ENCODE data around the gene NHLH1. TPM values are rescaled to one million over a fixed set of nuclear protein-coding genes. Genes with fewer than 3 reads are reported as not detected.

Gene NHLH1
- total and polyA plus RNA-seq, 4 donors: 1.4 to 5.2 (median 3.4) TPM

GRCh38 chr1:160415696-160416290 lies 48.9 kb downstream of the NHLH1 start:
- Histone ChIP-seq H3K36me3 (ENCODE audit: control insufficient read depth, insufficient read depth, low read length) (peaks cover 58% of the 10 kb centered on the region), H3K9me3 (ENCODE audit: control insufficient read depth, insufficient read depth, low read length) (no peaks in the 10 kb centered on the region), H3K4me3 (ENCODE audit: low read depth, low read length) (no peak overlapping the region), H3K27ac (ENCODE audit: low read depth, low read length) (no peak overlapping the region), H3K4me1 (ENCODE audit: control insufficient read depth, insufficient read depth, low read length) (peaks cover 24% of the 10 kb centered on the region), H3K27me3 (ENCODE audit: control insufficient read depth, insufficient read depth, low read length) (no peaks in the 10 kb centered on the region)
- 92% methylated on average over 29 of the region's 29 CpGs for WGBS (ENCODE audit: insufficient coverage)
- DNase-seq (ENCODE audit: low read depth in 4 of 6, low spot score in 6 of 6): no peak

DNA sequence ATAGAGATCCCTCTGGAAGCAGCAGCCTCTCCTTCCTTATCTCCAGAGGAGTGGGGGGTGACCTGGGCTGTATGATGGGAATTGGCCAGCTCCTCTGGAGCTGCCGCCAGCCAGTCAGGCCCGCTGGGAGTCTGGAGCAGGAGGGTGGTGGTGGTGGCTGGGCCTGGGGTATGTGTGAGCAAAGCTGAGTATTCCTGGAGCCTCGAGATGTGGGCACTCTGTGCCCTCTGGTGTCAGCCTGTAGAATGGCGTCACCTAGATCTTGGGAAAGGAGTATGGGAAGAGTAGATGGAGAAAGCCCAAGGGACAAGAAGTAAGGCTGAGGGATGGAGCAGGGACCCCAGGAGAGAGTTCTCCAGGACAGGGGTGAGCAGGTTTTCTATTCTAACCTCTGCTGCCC lies 49.5 kb downstream of the NHLH1 start:
- Histone ChIP-seq H3K27me3 (ENCODE audit: control insufficient read depth, insufficient read depth, low read length) (no peaks in the 10 kb centered on the region), H3K4me3 (ENCODE audit: low read depth, low read length) (no peak overlapping the region), H3K36me3 (ENCODE audit: control insufficient read depth, insufficient read depth, low read length) (peaks cover 63% of the 10 kb centered on the region), H3K9me3 (ENCODE audit: control insufficient read depth, insufficient read depth, low read length) (no peaks in the 10 kb centered on the region), H3K4me1 (ENCODE audit: control insufficient read depth, insufficient read depth, low read length) (peaks cover 19% of the 10 kb centered on the region), H3K27ac (ENCODE audit: low read depth, low read length) (no peak overlapping the region)
- peak in 2 of 6 donors; percentile 53 to 55 for DNase-seq (ENCODE audit: low read depth in 4 of 6, low spot score in 6 of 6)
- 36% methylated on average over 4 of the region's 4 CpGs for WGBS (ENCODE audit: insufficient coverage)

DNA sequence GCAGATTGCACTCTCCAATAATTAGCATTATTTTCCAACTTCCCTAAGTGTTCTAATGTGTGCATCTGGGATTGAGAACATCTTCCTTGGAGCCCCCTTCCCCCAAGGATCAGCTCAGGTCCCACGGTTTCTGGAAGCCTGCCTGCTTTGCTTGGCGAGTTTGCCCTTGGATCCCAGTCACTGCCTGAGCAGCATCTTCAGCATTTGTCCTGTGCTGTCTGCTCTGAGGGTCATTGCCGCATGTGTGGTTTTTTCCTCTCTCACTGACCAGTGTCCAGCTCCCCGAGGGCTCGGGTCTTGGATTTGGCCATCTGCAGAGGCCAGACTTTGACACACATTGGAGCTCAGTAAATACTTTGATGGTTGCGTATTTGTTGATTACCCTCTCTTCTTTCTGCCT lies 51.6 kb downstream of the NHLH1 start:
- Histone ChIP-seq H3K4me3 (ENCODE audit: low read depth, low read length) (no peak overlapping the region), H3K27ac (ENCODE audit: low read depth, low read length) (no peak overlapping the region), H3K4me1 (ENCODE audit: control insufficient read depth, insufficient read depth, low read length) (peaks cover 14% of the 10 kb centered on the region), H3K36me3 (ENCODE audit: control insufficient read depth, insufficient read depth, low read length) (peaks cover 73% of the 10 kb centered on the region), H3K27me3 (ENCODE audit: control insufficient read depth, insufficient read depth, low read length) (no peaks in the 10 kb centered on the region), H3K9me3 (ENCODE audit: control insufficient read depth, insufficient read depth, low read length) (no peaks in the 10 kb centered on the region)
- WGBS (ENCODE audit: insufficient coverage): 56% methylated on average over 2 of the region's 6 CpGs
- peak in 1 of 6 donors; percentile 34 for DNase-seq (ENCODE audit: low read depth in 4 of 6, low spot score in 6 of 6)

DNA sequence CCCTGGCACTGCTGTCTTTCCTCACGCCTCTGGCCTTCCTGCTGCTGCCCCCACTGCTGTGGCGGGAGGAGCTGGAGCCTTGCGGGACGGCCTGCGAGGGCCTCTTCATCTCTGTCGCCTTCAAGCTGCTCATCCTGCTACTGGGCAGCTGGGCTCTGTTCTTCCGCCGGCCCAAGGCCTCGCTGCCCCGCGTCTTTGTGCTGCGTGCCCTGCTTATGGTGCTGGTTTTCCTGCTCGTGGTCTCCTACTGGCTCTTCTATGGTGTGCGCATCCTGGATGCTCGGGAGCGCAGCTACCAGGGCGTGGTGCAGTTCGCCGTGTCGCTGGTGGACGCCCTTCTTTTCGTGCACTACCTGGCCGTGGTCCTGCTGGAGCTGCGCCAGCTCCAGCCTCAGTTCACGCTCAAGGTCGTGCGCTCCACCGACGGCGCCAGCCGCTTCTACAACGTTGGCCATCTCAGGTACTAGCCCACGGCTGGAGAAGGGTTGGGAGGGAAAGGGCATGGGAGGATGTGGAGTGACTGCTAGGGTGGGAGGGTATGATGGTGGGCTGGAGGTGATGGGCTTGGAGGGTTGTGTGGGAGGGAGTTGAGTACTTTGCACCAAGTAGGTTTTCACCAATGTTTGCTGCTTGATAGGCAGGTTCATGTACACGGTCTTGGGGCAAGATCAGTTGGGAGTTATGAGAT lies 52.4 kb downstream of the NHLH1 start:
- 96% methylated on average over 34 of the region's 34 CpGs for WGBS (ENCODE audit: insufficient coverage)
- Histone ChIP-seq H3K9me3 (ENCODE audit: control insufficient read depth, insufficient read depth, low read length) (no peaks in the 10 kb centered on the region), H3K4me1 (ENCODE audit: control insufficient read depth, insufficient read depth, low read length) (peaks cover 13% of the 10 kb centered on the region), H3K27me3 (ENCODE audit: control insufficient read depth, insufficient read depth, low read length) (no peaks in the 10 kb centered on the region), H3K4me3 (ENCODE audit: low read depth, low read length) (no peak overlapping the region), H3K27ac (ENCODE audit: low read depth, low read length) (no peak overlapping the region), H3K36me3 (ENCODE audit: control insufficient read depth, insufficient read depth, low read length) (peaks cover 81% of the 10 kb centered on the region)
- DNase-seq (ENCODE audit: low read depth in 4 of 6, low spot score in 6 of 6): no peak

- Histone ChIP-seq H3K4me1 (ENCODE audit: control insufficient read depth, insufficient read depth, low read length) (peaks cover 13% of the 10 kb centered on the region), H3K9me3 (ENCODE audit: control insufficient read depth, insufficient read depth, low read length) (no peaks in the 10 kb centered on the region), H3K36me3 (ENCODE audit: control insufficient read depth, insufficient read depth, low read length) (peaks cover 86% of the 10 kb centered on the region), H3K4me3 (ENCODE audit: low read depth, low read length) (no peak overlapping the region), H3K27ac (ENCODE audit: low read depth, low read length) (no peak overlapping the region), H3K27me3 (ENCODE audit: control insufficient read depth, insufficient read depth, low read length) (no peaks in the 10 kb centered on the region)
- WGBS (ENCODE audit: insufficient coverage): 98% methylated on average over 4 of the region's 4 CpGs
- no peak for DNase-seq (ENCODE audit: low read depth in 4 of 6, low spot score in 6 of 6)
Observed at GRCh38 chr1:160419838-160420169, 52.9 kb downstream of the NHLH1 start.

GRCh38 chr1:160420881-160421842 lies 54.3 kb downstream of the NHLH1 start:
- no peak overlapping the region for H3K27ac ChIP-seq (ENCODE audit: low read depth, low read length)
- 94% methylated on average over 4 of the region's 7 CpGs for whole genome bisulfite sequencing (ENCODE audit: insufficient coverage)
- H3K4me1 ChIP-seq (ENCODE audit: control insufficient read depth, insufficient read depth, low read length): peaks cover 4% of the 10 kb centered on the region
- H3K27me3 ChIP-seq (ENCODE audit: control insufficient read depth, insufficient read depth, low read length): no peaks in the 10 kb centered on the region
- DNase-seq (ENCODE audit: low read depth in 4 of 6, low spot score in 6 of 6): no peak
- H3K36me3 ChIP-seq (ENCODE audit: control insufficient read depth, insufficient read depth, low read length): peaks cover 86% of the 10 kb centered on the region
- no peaks in the 10 kb centered on the region for H3K9me3 ChIP-seq (ENCODE audit: control insufficient read depth, insufficient read depth, low read length)
- H3K4me3 ChIP-seq (ENCODE audit: low read depth, low read length): no peak overlapping the region

DNA sequence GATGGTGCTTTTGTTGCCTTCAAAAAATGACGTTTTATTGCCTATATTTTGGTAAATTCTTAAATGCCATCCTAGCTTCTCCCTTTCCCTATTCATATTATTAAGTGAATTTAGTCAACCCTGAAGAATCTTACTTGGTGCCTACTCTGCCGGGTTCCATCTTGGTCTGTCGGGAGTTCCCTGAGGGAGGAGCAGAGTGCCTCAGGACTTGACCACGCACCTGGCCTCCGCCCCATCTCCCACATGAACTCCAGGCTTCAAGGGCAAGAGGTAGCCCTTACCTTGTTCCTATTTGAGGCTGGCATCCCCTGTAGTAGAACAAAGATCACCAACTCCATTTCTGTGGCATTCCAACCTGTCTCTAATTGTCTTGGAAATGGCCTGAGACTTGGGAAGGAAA lies 55.0 kb downstream of the NHLH1 start:
- H3K36me3 ChIP-seq (ENCODE audit: control insufficient read depth, insufficient read depth, low read length): peaks cover 86% of the 10 kb centered on the region

More for the DNA sequence above, 55.0 kb downstream of the NHLH1 start:
- no peak overlapping the region for H3K4me3 ChIP-seq (ENCODE audit: low read depth, low read length)
- H3K27me3 ChIP-seq (ENCODE audit: control insufficient read depth, insufficient read depth, low read length): no peaks in the 10 kb centered on the region
- no peak for DNase-seq (ENCODE audit: low read depth in 4 of 6, low spot score in 6 of 6)
- no peak overlapping the region for H3K27ac ChIP-seq (ENCODE audit: low read depth, low read length)
- WGBS (ENCODE audit: insufficient coverage): 100% methylated on average over 2 of the region's 5 CpGs
- no peaks in the 10 kb centered on the region for H3K9me3 ChIP-seq (ENCODE audit: control insufficient read depth, insufficient read depth, low read length)
- H3K4me1 ChIP-seq (ENCODE audit: control insufficient read depth, insufficient read depth, low read length): no peaks in the 10 kb centered on the region

Small RNA genes within 50 kb of the gene (small RNA-seq; reads per million reads assigned to genes)
- gene RF00019 (ENCODE audit: low replicate concordance) (not detected), gene RNU4-42P (ENCODE audit: low replicate concordance) (not detected)

Other genes with a start within 250 kb of the NHLH1 start
- under 1 TPM; 0.10 to 0.50 TPM for gene ATP1A4, start 215.5 kb upstream of the NHLH1 start, total RNA-seq
- gene ATP1A4, start 215.5 kb upstream of the NHLH1 start, polyA plus RNA-seq (ENCODE audit: insufficient read length in 2 of 2): 1 to 10 TPM; 2.1 to 2.6 TPM
- gene CASQ1, start 176.5 kb upstream of the NHLH1 start, total RNA-seq: 1 to 10 TPM in 1 of 2 donors, under 1 TPM in 1; 0.99 to 1.3 TPM
- gene CASQ1, start 176.5 kb upstream of the NHLH1 start, polyA plus RNA-seq (ENCODE audit: insufficient read length in 2 of 2): 1 to 10 TPM; 1.4 to 4.6 TPM
- 100 to 1,000 TPM; 135 to 244 TPM for gene PEA15, start 161.7 kb upstream of the NHLH1 start, total RNA-seq
- gene PEA15, start 161.7 kb upstream of the NHLH1 start, polyA plus RNA-seq (ENCODE audit: insufficient read length in 2 of 2): 100 to 1,000 TPM; 646 to 919 TPM
- gene DCAF8, start 104.5 kb upstream of the NHLH1 start, total RNA-seq: 100 to 1,000 TPM in 1 of 2 donors, 10 to 100 TPM in 1; 87.6 to 128 TPM
- 100 to 1,000 TPM; 163 to 179 TPM for gene DCAF8, start 104.5 kb upstream of the NHLH1 start, polyA plus RNA-seq (ENCODE audit: insufficient read length in 2 of 2)
- 10 to 100 TPM; 54.6 to 64.4 TPM for gene PEX19, start 81.9 kb upstream of the NHLH1 start, total RNA-seq
- gene PEX19, start 81.9 kb upstream of the NHLH1 start, polyA plus RNA-seq (ENCODE audit: insufficient read length in 2 of 2): 10 to 100 TPM; 66.0 to 67.5 TPM
- gene COPA, start 23.8 kb upstream of the NHLH1 start, total RNA-seq: 100 to 1,000 TPM; 170 to 200 TPM
- 100 to 1,000 TPM; 136 to 164 TPM for gene COPA, start 23.8 kb upstream of the NHLH1 start, polyA plus RNA-seq (ENCODE audit: insufficient read length in 2 of 2)
- gene NCSTN, start 23.7 kb upstream of the NHLH1 start, total RNA-seq: 10 to 100 TPM; 54.1 to 56.8 TPM
- gene NCSTN, start 23.7 kb upstream of the NHLH1 start, polyA plus RNA-seq (ENCODE audit: insufficient read length in 2 of 2): 10 to 100 TPM; 70.9 to 74.3 TPM
- gene VANGL2, start 33.5 kb downstream of the NHLH1 start, total RNA-seq: 1 to 10 TPM; 8.7 to 9.1 TPM
- gene VANGL2, start 33.5 kb downstream of the NHLH1 start, polyA plus RNA-seq (ENCODE audit: insufficient read length in 2 of 2): 10 to 100 TPM; 65.0 to 67.0 TPM
- under 1 TPM; 0.10 to 0.11 TPM for gene SLAMF6, start 156.2 kb downstream of the NHLH1 start, total RNA-seq
- under 1 TPM in 1 of 2 donors, not detected in 1; 0.14 TPM for gene SLAMF6, start 156.2 kb downstream of the NHLH1 start, polyA plus RNA-seq (ENCODE audit: insufficient read length in 2 of 2)
- gene CD84, start 212.4 kb downstream of the NHLH1 start, total RNA-seq: 10 to 100 TPM in 1 of 2 donors, 1 to 10 TPM in 1; 4.6 to 10.1 TPM
- gene CD84, start 212.4 kb downstream of the NHLH1 start, polyA plus RNA-seq (ENCODE audit: insufficient read length in 2 of 2): 1 to 10 TPM; 3.3 to 6.0 TPM